B cell (primary cell): ENCODE measurements around the gene MAMLD1.

Experiments used
- EZH2 ChIP-seq: IDR thresholded peaks from 2 replicates; pipeline ENCODE4 v1.6.1; 2012; ENCODE audit warnings: borderline replicate concordance, low read depth, mild to moderate bottlenecking, moderate library complexity, low read length; ENCODE audit not compliant: insufficient read depth, poor library complexity, severe bottlenecking
- TF ChIP-seq, protein P1 (sequence below): fragments of 200-600 bp; IDR thresholded peaks from one replicate; pipeline ENCODE4 v1.8.0; 2022; ENCODE audit warnings: antibody characterized with exemption, mild to moderate bottlenecking

DNA sequence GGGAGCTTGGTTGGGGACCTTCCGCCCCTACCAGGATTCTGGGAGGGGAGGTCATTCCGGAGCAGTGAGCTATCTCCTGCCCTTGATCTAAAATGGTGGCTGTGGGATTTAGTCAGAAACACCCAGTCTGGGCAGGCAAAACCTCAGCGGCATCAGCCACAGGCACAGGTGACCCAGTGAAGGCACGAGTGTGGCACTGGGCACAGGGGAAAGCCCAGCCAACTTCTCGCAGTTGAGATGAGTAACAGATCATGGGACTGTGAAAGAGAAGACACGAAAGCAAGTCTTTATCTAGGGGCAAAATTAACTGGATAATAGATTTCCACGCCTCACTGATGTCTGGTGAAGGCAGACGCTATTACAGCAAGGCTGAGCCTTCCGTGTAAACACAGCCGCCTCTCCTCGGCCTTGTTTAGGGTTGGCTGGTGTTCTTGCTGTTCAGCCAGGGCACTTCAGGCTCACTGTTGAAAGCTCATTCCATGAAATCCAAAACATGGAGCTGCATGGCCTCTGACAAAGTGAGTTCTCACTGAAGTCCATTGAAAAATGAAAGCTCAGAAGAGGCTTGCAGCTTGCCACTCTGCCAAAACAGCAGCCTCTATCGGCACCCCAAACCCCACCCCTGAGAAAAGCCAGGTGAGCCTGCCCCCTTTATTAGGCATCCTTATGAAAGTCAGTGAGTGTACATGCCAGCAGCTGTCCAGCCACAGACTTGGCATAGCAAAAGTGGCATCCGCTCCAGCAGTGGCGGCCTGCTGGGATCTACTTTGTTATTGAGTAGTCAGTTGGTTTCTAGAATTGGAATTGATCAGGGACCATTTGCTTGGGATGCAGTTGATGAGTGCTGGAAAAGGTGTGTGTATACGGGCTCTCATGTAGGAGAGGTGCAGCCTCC, 103.0 kb downstream of the MAMLD1 start:
- TF ChIP-seq, protein P1, sequence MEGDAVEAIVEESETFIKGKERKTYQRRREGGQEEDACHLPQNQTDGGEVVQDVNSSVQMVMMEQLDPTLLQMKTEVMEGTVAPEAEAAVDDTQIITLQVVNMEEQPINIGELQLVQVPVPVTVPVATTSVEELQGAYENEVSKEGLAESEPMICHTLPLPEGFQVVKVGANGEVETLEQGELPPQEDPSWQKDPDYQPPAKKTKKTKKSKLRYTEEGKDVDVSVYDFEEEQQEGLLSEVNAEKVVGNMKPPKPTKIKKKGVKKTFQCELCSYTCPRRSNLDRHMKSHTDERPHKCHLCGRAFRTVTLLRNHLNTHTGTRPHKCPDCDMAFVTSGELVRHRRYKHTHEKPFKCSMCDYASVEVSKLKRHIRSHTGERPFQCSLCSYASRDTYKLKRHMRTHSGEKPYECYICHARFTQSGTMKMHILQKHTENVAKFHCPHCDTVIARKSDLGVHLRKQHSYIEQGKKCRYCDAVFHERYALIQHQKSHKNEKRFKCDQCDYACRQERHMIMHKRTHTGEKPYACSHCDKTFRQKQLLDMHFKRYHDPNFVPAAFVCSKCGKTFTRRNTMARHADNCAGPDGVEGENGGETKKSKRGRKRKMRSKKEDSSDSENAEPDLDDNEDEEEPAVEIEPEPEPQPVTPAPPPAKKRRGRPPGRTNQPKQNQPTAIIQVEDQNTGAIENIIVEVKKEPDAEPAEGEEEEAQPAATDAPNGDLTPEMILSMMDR, result no peak
- no peak for TF ChIP-seq EZH2
